GM21381 (cell line): ENCODE data around the gene RFPL3.

Experiments used
- ATAC-seq: cut with Tn5 transposase; IDR thresholded peaks from one replicate; pipeline ENCODE4 v1.9.1; 2021; ENCODE audit warnings: mild to moderate bottlenecking, moderate library complexity; ENCODE audit not compliant: unreplicated experiment

Gene RFPL3

GRCh38 chr22:32410459-32410858 lies 52.8 kb downstream of the RFPL3 start:
- ATAC-seq: no peak
